GM21381 (cell line): ENCODE data around the gene SEMA6D.

Experiments used
- ATAC-seq: cut with Tn5 transposase; IDR thresholded peaks from one replicate; pipeline ENCODE4 v1.9.1; 2021; ENCODE audit warnings: mild to moderate bottlenecking, moderate library complexity; ENCODE audit not compliant: unreplicated experiment

SEMA6D gene

GRCh38 chr15:47820057-47820746 is 102.9 kb downstream of the SEMA6D start:
- ATAC-seq, result no peak

GRCh38 chr15:47820747-47821319 is 103.5 kb downstream of the SEMA6D start:
- no peak for ATAC-seq

- ATAC-seq, result no peak
Observed at GRCh38 chr15:47822048-47822447, 104.7 kb downstream of the SEMA6D start.
